HG02970 (cell line): Measurements from ENCODE around the gene ROR2.

Source experiments
- ATAC-seq: cut with Tn5 transposase; IDR thresholded peaks from one replicate; pipeline ENCODE4 v1.9.1; 2021; ENCODE audit warnings: mild to moderate bottlenecking, moderate library complexity, moderate number of reproducible peaks; ENCODE audit not compliant: unreplicated experiment, low FRiP score

Gene ROR2

DNA sequence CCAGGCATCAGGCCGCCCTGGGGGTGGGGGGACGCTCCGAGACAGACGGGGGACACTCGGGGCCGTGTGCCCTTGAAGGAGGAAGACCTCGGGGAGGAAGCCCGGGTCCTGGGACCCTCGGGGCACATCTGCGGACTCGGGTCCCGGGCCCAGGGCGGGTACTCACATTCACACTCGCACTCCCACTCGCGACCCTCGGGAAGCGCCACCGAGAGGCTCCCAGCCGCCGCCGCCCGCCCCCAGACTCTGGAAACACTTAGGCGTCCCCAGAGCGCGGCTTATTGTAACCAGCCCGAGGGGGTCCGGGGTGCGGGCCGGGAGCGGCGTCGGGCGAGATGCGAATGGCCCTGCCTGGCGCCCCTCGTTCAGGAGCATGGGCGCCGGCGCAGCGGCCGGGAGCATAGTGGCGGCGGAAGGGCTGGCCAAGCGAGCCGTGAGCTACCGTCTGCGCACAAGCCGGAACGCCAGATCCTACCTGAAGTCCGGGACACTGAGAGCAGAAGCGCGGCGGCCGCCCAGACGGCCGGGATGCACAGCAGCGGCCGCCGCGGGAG, 559 bp downstream of the ROR2 start:
- ATAC-seq: no peak

- ATAC-seq: no peak
These were observed 1.2 kb downstream of the ROR2 start for GRCh38 chr9:91948597-91949391.

GRCh38 chr9:91948101-91948596, 1.9 kb downstream of the ROR2 start:
- ATAC-seq: no peak

DNA sequence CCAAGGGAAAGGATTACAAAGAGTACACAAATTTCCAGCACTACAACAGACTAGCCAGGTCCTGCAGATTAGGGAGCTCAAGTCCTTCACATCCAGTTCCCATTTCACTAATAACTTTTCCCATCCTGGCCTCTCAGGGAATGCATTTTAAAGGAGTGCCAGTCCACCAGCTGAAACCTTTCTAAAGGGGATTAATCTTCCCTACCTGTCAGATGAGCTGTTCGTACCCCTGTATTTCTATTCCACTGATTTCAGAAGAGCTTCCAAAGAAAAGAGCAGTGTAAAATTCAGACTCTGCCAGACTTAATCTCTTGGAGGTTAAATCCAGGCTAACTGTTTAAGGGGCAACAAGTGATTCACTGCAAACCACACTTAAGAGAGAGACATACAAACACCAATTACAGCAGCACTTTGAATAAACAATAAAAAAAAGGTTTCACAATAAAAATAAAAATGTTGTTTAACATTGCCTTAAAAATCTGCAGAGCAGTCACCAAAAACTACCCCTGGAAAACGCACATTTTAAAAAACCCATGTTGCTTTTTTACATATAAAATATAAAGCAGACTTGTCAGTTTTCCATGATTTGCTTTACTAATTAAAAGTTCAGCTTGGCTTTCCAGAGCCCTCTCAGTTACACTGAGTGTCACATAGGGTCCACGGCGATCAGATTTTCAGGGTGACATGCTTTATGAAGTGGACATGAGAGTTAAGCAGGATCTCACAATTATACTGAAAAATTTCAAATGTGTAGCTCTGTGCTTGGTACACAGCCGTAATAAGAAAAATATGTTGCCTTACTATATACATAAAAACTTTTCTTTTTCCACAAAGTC, 3.2 kb downstream of the ROR2 start:
- no peak for ATAC-seq

DNA sequence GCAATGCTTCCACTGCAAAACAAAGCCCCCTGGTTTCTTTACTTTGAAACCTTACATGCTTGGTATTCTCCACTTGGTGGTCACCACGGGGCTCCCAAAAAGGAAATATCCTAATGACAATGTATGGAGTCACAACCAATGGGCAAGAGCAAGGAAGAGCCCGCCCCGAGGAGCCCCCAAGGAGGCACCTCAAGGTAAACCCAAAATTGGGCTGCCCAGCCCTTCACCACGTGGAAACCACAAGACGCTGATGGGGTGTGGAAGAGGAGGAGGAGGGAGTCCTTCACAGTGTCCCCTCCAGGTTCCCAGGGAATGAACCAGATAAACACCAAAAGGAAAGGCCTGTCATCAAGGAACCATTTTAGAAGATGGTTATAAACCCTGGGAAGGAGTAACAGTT, 3.8 kb downstream of the ROR2 start:
- no peak for ATAC-seq

DNA sequence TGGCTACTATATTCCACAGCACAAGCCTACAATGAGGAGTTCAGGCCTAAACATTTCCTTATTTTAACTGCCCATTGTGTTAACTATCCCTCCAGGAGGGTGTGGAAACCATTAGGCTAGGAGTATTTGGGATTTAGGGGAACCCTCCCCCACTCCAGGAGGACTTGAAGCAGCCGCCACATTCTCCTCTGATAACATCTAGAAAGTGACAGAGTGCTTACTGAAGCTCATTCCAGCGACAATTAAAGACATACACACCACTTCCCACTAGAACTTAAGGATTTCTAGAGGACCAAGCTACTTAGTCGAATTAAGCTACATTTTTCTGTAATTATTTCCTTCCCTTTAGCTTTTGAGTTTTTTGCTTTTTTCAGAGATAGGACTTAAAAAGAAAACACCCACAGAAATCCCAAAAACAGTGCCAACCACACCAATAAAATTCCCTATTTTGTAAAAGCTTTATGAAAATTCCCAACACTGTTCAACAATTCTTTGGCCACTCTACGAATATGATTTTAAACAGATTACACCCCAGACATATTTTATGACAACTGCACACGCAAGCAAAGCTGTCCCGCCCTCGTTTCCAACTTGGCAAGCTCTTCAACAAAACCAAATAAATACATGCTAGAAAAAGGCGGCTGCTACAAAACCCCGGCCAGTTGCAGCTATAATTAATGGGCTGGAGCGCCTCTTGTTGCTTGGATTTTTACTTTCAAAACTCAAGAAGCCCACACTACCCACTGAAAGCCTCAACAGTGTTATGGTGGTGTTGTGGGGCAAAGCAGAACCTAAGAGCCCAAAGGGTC, 4.5 kb downstream of the ROR2 start:
- ATAC-seq: no peak

GRCh38 chr9:91944711-91945110, 5.3 kb downstream of the ROR2 start:
- no peak for ATAC-seq

GRCh38 chr9:91943478-91944470, 6.3 kb downstream of the ROR2 start:
- no peak for ATAC-seq

DNA sequence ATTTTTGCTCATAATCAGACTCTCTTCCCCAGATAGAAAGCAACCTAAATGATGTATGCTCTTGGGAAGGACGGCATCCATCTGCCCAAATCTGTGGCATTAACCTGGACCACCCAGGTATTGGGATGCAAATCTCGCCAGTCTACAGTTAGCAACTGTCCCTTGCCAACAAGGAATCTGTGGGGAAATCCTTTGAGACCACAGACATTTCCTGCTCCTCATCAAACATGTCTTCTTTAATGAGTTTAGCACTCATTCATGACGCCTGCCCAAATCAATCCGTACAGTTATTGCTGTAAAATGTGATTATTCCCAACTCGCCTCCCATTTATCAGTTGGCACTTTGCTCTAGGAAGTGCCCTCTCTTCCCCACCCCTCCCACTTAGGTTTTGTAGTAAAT, 7.8 kb downstream of the ROR2 start:
- no peak for ATAC-seq

GRCh38 chr9:91939978-91940377, 10.1 kb downstream of the ROR2 start:
- ATAC-seq: no peak

DNA sequence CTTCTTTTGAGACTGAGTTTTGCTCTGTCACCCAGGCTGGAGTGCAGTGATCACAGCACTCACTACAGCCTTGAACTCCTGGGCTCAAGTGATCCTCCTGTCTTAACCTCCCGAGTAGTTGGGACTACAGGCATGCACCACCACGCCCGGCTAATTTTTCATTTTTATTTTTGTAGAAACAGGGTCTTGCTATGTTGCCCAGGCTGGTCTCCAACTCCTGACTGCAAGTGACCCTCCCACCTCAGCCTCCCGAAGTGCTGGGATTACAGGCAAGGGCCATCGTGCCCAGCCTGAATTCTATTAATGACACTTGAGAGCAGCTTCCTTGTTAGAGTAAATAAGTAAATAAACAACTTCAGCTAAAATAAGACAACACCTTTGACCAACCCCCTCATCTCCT, 12.3 kb downstream of the ROR2 start:
- no peak for ATAC-seq

- ATAC-seq: no peak
These were observed 13.0 kb downstream of the ROR2 start for GRCh38 chr9:91937056-91937455.

GRCh38 chr9:91935805-91936514, 14.1 kb downstream of the ROR2 start:
- no peak for ATAC-seq

DNA sequence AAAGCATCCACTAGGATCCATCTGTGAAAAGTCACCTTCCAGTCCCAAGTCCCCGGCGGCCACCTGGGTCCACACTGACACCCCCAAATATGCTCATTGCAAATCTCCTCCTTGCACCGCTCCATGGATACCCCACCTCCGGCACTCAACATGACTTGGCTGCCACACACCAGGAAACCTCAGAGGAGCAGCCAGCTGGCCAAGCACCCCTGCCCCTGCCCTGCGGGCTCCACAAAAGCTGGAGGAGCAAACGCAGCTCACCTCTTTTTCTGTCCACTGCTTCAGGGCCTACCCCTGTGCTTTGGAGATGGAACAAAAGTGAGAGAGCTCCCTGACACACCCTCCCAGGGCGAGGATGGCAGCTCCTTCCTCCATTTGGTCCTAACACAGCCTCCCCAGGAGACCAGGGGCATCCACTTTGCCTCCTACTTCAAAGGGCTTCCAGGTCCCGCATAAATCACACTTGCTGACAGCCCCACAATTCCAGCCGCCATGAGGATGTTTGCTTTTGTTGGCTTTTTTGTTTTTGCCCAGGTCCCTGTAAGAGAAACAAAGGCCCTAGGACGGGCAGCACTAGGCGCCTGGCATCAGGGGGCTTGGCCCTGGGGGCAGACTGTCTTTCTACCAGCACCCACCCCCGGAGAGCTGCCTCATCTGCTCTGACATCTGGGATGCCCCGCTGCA, 14.8 kb downstream of the ROR2 start:
- no peak for ATAC-seq

GRCh38 chr9:91934654-91935053, 15.4 kb downstream of the ROR2 start:
- ATAC-seq: no peak

DNA sequence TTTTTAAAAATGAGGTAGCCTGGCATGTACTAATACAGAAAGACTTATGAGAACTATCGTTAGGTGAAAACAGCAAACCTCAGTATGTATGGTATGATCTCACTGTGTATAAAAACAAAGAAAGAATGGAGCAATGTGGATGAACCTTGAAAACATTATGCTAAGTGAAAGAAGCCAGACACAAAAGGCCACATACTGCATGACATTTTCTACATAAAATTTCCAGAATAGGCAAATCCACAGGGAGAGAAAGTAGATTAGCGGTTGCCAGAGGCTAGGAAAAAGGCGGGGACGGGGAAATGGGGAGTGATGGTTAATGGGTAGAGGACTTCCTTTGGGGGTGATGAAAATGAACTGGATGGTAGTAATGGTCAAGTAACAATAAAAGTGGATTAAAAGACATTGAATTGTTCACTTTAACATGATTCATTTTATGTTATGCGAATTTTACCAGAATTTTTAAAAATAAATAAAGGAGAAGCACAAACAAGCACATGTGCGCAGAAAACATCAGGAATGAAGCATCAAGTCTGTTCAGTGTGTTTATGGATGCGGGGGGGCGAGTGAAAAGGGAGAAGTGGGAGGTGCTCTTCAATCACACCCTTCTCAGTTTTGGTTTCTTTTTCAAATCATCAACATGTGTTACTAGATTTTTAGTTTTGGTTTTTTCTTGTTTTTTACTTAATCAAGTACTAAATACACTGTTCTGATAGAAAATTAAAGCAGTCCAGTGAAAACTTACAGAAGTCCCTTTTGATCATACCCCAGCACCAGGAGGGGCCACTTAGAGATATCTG, 16.3 kb downstream of the ROR2 start:
- ATAC-seq: no peak

GRCh38 chr9:91930475-91930874, 19.6 kb downstream of the ROR2 start:
- no peak for ATAC-seq
